HT-29 (cell line): ENCODE data around the gene TMEM154. TPM values are rescaled to one million over a fixed set of nuclear protein-coding genes. Genes with fewer than 3 reads are reported as not detected.

ENCODE experiments used
- total RNA-seq: library from RNA; depleted of rRNA; stranded (reverse); fragments of >200 nt; shearing (Covaris generic); gene quantifications from 2 replicates; pipeline ENCODE4 v1.2.3, GENCODE V29; 2014; rRNA removed

Gene TMEM154
- total RNA-seq, 1 experiment from 2014 or later: 0.56 TPM

Other genes starting within 250 kb of the TMEM154 start
- 20.4 and 26.4 TPM in 2 replicates for gene FBXW7, start 143.9 kb downstream of the TMEM154 start, total RNA-seq
- 0.23 and 0.34 TPM in 2 replicates for gene TIGD4, start 99.7 kb upstream of the TMEM154 start, total RNA-seq
- 27.0 and 29.6 TPM in 2 replicates for gene ARFIP1, start 100.0 kb upstream of the TMEM154 start, total RNA-seq